Endothelial cell (in vitro differentiated cells): ENCODE data around the gene MYO15B. TPM values are rescaled to one million over a fixed set of nuclear protein-coding genes. Genes with fewer than 3 reads are reported as not detected.

Experiments
- DNase-seq: peaks from one replicate; pipeline ENCODE4 v3.0.0; 2021; ENCODE audit warnings: low spot score
- H3K27ac Mint-ChIP-seq: one replicate; pipeline ENCODE4 v1.8.0; 2021; ENCODE audit warnings: mixed read lengths, inconsistent platforms; ENCODE audit not compliant: unreplicated experiment
- H3K27me3 Mint-ChIP-seq: one replicate; pipeline ENCODE4 v1.8.0; 2021; ENCODE audit warnings: mild to moderate bottlenecking, moderate library complexity, mixed read lengths, inconsistent platforms; ENCODE audit not compliant: unreplicated experiment
- H3K36me3 Mint-ChIP-seq: one replicate; pipeline ENCODE4 v1.8.0; 2021; ENCODE audit warnings: mild to moderate bottlenecking, low read depth, mixed read lengths, inconsistent platforms; ENCODE audit not compliant: unreplicated experiment
- H3K4me1 Mint-ChIP-seq: one replicate; pipeline ENCODE4 v1.8.0; 2021; ENCODE audit warnings: mild to moderate bottlenecking, mixed read lengths, inconsistent platforms; ENCODE audit not compliant: unreplicated experiment
- H3K4me3 Mint-ChIP-seq: one replicate; pipeline ENCODE4 v1.8.0; 2021; ENCODE audit warnings: mild to moderate bottlenecking, mixed read lengths, inconsistent platforms; ENCODE audit not compliant: unreplicated experiment
- H3K9me3 Mint-ChIP-seq: one replicate; pipeline ENCODE4 v1.8.0; 2021; ENCODE audit warnings: mixed read lengths, inconsistent platforms; ENCODE audit not compliant: unreplicated experiment
- CTCF ChIP-seq: fragments of 200-600 bp; sonication (generic); IDR thresholded peaks from one replicate; pipeline ENCODE4 v1.5.0; 2021; ENCODE audit warnings: antibody characterized with exemption; ENCODE audit not compliant: unreplicated experiment
- total RNA-seq: library from RNA; stranded (reverse); fragmentation: NEBNext Ultra II Directional; extraction: Animal tissue kit (Norgen Biotek cat#: 25700); gene quantifications from one replicate; pipeline ENCODE4 v1.2.1, GENCODE V29; 2021; ENCODE audit not compliant: unreplicated experiment

The MYO15B gene
- total RNA-seq, 1 donor from 2014 or later: 224 TPM

- no peak overlapping the region for H3K27ac Mint-ChIP-seq
These were observed 54.7 kb downstream of the MYO15B start for GRCh38 chr17:75642182-75642783.

GRCh38 chr17:75642784-75643642, 55.4 kb downstream of the MYO15B start:
- DNase-seq: no peak
- Mint-ChIP-seq H3K9me3 (no peaks in the 10 kb centered on the region), H3K27ac (no peak overlapping the region), H3K27me3 (no peaks in the 10 kb centered on the region), H3K36me3 (peaks cover 8% of the 10 kb centered on the region), H3K4me1 (peaks cover 9% of the 10 kb centered on the region), H3K4me3 (no peak overlapping the region)
- TF ChIP-seq CTCF: no peak

More at GRCh38 chr17:75642182-75642783, 54.7 kb downstream of the MYO15B start:
- Mint-ChIP-seq H3K9me3 (no peaks in the 10 kb centered on the region), H3K36me3 (peaks cover 7% of the 10 kb centered on the region), H3K27me3 (no peaks in the 10 kb centered on the region), H3K4me1 (peaks cover 9% of the 10 kb centered on the region), H3K4me3 (no peak overlapping the region)
- DNase-seq: no peak
- TF ChIP-seq CTCF: no peak

GRCh38 chr17:75643643-75644017, 56.0 kb downstream of the MYO15B start:
- H3K9me3 Mint-ChIP-seq: no peaks in the 10 kb centered on the region
- DNase-seq: no peak
- peaks cover 11% of the 10 kb centered on the region for H3K36me3 Mint-ChIP-seq
- no peak overlapping the region for H3K4me3 Mint-ChIP-seq
- H3K4me1 Mint-ChIP-seq: peaks cover 9% of the 10 kb centered on the region
- TF ChIP-seq CTCF: no peak
- H3K27ac Mint-ChIP-seq: peak overlapping the region; percentile 18
- H3K27me3 Mint-ChIP-seq: no peaks in the 10 kb centered on the region

GRCh38 chr17:75645501-75645888, 57.9 kb downstream of the MYO15B start:
- peak overlapping the region; percentile 20 for H3K27ac Mint-ChIP-seq

More at GRCh38 chr17:75645501-75645888, 57.9 kb downstream of the MYO15B start:
- no peak for TF ChIP-seq CTCF
- Mint-ChIP-seq H3K36me3 (peaks cover 20% of the 10 kb centered on the region), H3K4me3 (no peak overlapping the region), H3K27me3 (peaks cover 2% of the 10 kb centered on the region), H3K9me3 (no peaks in the 10 kb centered on the region), H3K4me1 (peaks cover 9% of the 10 kb centered on the region)
- DNase-seq: no peak
